ENCODE results near the gene GXYLT2.
"Not testable (repeated sequence)": the region's sequence is repeated elsewhere in the genome, so short reads cannot be mapped to it uniquely, and the experiment has no call there.

Gene GXYLT2

DNA sequence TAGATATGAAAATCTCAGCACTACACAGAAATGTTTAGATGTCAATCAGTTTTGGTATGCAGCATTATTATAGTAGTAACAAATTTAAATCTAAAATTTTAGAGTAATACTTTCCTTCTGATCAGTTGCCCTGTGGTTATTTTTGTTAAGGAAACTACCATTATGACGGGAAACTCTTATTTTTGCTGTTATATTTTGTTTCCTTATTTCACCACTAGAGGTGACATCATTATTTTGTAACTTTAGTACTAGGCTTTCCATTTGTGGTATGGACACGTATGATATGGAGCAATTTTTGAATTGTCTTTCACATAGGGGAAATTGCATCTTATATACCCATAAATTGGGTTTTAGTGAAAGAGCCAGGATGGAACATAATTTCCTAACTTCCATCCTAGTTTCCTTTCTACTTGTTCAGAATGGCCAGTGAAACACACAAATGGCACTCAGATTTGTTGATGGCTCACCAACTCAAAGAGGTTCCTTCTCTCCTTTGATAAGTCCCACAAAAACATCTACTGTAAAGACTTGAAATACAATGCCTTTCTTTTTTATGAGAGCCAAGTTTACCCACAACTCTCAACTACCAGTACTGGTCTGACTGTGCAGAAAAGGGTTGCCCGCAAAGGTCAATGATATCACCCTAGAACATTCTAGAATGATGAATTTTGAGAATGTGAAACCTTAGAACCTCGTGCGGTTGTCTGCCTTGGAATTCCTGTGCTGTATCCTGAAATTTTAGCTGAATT lies 89.4 kb downstream of the GXYLT2 start:
- peak; percentile 30 for DNase-seq

DNA sequence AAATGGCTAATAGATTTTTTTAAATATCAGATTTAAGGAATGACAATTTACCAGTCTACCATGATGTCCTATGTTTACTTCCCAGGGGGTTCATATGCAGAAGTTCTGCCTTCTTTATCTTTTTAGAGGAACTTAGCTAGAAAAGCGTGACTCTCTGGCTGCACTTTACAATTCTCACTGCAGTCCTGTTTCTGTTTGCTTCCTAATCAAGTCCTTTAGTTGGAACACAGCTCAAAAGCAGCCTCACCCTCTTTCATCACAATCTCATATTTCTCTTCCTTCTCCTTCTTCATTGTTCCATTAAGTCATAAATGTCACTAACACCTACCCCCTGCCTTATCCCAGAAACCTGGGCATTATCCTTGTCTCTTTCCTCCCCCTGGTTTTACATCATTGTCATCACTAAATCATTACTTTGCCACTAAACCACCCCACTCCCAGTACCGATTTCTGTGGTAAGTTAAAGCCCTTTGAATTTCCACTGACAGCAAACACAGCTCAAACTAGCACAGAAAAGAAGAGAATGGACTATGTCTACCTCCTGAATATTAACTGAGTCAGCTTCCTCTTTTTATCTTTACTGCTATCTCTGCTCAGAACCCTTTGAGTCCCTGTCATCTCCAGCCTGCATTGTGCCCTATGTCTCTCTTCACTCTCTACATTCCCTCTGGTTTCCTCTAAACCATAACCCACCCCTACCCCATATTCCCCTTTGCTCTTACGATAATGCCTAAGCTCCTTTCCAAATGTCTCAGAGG lies 94.9 kb downstream of the GXYLT2 start:
- no peak for DNase-seq

- no peak for DNase-seq
Observed at GRCh38 chr3:72985576-72985975, 97.7 kb downstream of the GXYLT2 start.

DNA sequence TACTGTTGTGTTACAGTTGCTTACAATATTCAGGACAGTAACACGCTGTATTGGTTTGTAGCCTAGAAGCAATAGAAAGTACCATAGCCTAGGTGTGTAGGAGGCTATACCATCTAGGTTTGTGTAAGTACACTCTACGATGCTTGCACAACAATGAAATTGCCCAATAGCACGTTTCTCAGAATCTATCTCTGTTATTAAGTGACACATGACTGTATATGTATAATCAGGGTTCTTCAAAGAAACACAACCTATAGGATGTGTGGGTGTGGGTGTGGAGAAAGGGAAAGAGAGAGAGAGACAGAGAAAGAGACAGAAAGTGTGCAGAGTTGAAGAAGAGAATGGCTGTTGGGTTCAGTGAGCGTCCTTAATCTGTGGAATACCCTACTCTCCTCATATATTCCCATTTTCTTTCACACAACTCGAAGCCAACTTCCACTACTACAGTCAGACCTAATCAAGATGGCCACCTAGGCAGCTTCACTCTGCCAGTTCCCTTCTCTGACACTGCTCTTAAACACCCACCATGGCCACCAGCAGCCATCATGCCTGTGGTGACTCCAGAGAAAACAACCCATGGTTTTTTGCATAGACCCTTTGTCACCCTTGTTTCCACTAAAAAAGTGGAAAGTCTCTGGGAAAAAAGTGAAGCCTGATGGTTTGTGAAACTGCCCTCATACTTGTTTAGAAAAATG lies 103.0 kb downstream of the GXYLT2 start:
- no peak for DNase-seq

DNA sequence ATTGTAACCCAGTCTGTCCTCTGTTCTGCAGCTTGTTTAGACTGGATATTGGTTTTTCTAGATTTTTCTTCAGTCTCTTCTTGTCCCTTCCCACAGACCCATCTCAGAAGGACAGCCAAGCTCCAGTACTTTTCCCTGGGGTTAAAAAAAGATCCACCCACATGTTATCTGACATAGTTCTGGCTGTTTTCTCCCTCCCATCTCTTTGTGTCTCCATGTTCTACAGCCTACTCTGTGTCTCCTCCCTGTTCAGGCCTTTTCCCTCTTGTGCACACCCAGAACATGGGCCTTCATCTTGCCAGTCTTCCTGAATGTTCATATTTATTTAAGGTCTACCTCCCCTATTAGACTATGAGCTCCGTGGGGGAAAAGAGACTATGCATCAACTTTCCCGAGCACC lies 103.7 kb downstream of the GXYLT2 start:
- no peak for DNase-seq

GRCh38 chr3:72993391-72993790 lies 105.5 kb downstream of the GXYLT2 start:
- no peak for DNase-seq

DNA sequence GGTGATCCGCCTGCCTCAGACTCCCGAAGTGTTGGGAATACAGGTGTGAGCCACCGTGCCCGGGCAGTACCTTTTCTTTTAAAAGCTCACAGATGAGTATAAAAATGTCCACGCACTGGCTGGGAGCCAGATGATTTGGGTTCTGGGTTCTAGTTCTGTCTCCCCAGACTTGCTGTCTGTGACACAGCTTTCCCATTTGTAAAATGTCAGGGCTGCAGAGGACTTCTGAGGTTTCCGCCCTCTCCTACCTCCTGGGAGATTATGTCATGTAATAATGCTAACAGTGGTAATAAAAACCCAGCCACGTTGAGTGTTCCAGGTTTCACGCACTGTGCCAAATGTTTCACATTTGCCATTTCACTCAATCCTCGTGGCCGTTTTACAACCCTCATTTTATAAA lies 107.5 kb downstream of the GXYLT2 start:
- no peak for DNase-seq

GRCh38 chr3:72996121-72996472 lies 108.3 kb downstream of the GXYLT2 start:
- DNase-seq = no peak

- peak; percentile 93 for DNase-seq
Observed at GRCh38 chr3:72996473-72997333, 108.9 kb downstream of the GXYLT2 start, which contains the start of gene PPP4R2. PPP4R2 (plus strand) TSS chr3:72996811; CDS start chr3:72997038, 227 bp downstream.

- DNase-seq = peak; percentile 68
Observed at GRCh38 chr3:72997421-72997961, 109.6 kb downstream of the GXYLT2 start.

GRCh38 chr3:72998466-72998865 lies 110.6 kb downstream of the GXYLT2 start:
- DNase-seq = no peak

- DNase-seq = peak; percentile 29
Observed at GRCh38 chr3:72999951-73000350, 112.1 kb downstream of the GXYLT2 start.

DNA sequence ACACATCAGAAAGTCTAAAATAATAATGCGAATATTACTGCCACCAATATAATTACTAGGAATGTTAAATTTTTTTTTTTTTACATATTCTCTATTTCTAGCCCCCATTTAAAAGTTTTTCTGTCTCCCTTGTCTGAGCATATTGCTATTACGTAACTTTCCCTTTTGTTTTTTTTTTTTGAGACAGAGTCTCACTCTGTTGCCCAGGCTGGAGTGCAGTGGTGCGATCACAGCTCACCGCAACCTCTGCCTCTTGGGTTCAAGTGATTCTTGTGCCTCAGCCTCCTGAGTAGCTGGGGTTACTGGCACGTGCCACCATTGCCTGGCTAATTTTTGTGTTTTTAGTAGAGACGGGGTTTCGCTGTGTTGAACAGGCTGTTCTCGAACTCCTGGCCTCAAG lies 115.2 kb downstream of the GXYLT2 start:
- not testable (repeated sequence) for DNase-seq

- no peak for DNase-seq
Observed at GRCh38 chr3:73004316-73004715, 116.5 kb downstream of the GXYLT2 start.

GRCh38 chr3:73007992-73008712 lies 120.3 kb downstream of the GXYLT2 start:
- no peak for DNase-seq

DNA sequence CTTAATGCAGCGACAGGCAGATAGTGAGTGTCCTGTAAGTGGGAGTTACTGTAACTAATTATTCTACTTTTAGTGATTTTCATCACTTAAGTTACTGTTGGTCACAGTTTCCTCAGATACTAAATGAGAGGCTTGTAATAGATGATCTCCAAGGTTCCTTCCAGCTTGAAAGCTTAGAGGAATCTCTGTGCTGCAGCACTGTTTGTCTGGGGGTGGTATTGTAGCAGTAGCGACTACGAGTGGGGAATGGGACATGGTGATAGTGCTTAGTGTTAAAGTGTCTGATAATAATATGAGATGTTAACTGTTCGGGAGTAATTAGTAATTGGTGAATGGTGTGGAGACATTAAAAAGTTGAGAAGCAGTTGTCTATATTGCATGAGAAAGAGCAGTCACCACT lies 121.2 kb downstream of the GXYLT2 start:
- DNase-seq = no peak

GRCh38 chr3:73009750-73010149 lies 121.9 kb downstream of the GXYLT2 start:
- no peak for DNase-seq

GRCh38 chr3:73010158-73010557 lies 122.3 kb downstream of the GXYLT2 start:
- no peak for DNase-seq

DNA sequence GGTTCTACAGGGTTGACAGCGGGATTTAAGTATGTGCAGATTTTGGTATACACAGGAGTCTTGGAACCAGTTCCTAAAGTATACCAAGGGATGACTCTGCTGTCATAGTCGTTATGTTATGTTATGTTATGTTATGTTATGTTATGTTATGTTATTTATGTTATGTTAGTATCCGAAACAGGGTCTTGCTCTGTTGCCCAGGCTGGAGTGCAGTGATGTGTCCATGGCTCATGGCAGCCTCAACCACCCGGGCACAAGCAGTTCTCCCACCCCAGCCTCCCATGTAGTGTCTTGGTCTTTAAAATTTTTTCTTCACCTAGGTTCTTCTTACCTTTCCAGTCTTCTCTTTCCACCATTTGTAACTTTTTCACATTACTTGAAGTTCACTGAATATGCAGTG lies 130.5 kb downstream of the GXYLT2 start:
- DNase-seq = no peak

- DNase-seq = no peak
Observed at GRCh38 chr3:73018790-73019441, 131.1 kb downstream of the GXYLT2 start.

DNA sequence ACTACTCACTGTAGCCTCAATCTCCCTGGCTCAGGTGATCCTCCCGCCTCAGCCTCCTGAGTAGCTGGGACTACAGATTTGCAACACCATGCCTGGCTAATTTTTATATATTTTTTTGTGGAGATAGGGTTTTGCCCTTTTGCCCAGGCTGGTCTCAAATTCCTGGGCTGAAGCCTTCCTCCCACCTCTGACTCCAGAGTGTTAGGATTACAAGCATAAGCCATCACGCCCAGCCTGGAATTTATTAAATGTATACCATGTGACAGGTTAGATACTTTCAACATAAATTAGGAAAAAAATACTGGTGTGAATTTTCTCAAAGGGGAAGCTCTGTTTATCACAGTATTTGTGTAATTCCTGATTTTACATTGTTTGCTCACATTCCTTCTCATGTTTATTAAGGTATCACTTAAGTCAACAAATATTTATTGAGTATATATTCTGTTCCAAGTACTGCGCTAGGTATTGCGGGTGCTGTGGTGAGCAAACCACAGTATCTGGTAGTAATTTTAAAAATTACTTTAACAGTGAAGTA lies 133.5 kb downstream of the GXYLT2 start:
- no peak for DNase-seq

All from CD4-positive, alpha-beta T cell treated with Interleukin-17A for 1 hour (primary cell).